ENCODE results near the gene ZBTB49. TPM values are rescaled to one million over a fixed set of nuclear protein-coding genes. Genes with fewer than 3 reads are reported as not detected.

ZBTB49 gene
- total RNA-seq, 1 experiment from 2014 or later, result 4.2 TPM

GRCh38 chr4:4271912-4272311 is 18.1 kb upstream of the ZBTB49 start:
- H3K27ac ChIP-seq (ENCODE audit: low read length), result no peak overlapping the region
- H3K27me3 ChIP-seq (ENCODE audit: control insufficient read depth, insufficient read depth, low read length), result no peaks in the 10 kb centered on the region
- no peak overlapping the region for H3K4me3 ChIP-seq (ENCODE audit: low read depth in 2 of 2, low read length in 2 of 2)
- CTCF ChIA-PET, result no interaction called here
- H3K4me1 ChIP-seq (ENCODE audit: control insufficient read depth, insufficient read depth, low read length), result no peaks in the 10 kb centered on the region
- no peak for ATAC-seq
- BruUV-seq (replicated peaks), result no TSS peak
- no peak for TF ChIP-seq CTCF (IDR thresholded peaks at IDR 0.05)
- no peak for TF ChIP-seq TCF7L2 (IDR thresholded peaks at IDR 0.05; ENCODE audit: low read depth, low read length)
- no peak for TF ChIP-seq SIN3A (IDR thresholded peaks at IDR 0.05; ENCODE audit: borderline replicate concordance, insufficient read depth, low read depth, low read length)
- no peak for TF ChIP-seq POLR2AphosphoS5 (IDR thresholded peaks at IDR 0.05; ENCODE audit: low read depth, low read length)
- no peak for TF ChIP-seq REST (IDR thresholded peaks at IDR 0.05; ENCODE audit: insufficient read depth in 1 of 2, low read depth in 2 of 2, low read length in 1 of 2)
- H3K36me3 ChIP-seq (ENCODE audit: control insufficient read depth, insufficient read depth, low read length), result peaks cover 2% of the 10 kb centered on the region
- POLR2A ChIA-PET, result no interaction called here
- in situ Hi-C loops (cut with HindIII; ENCODE audit: low pct_unique_long_range_greater_than_20kb, low sequenced_read_pairs), result no loop called here
- DNase-seq (ENCODE audit: low read depth, low spot score), result no peak
- H3K9me3 ChIP-seq (ENCODE audit: control insufficient read depth, insufficient read depth, low read depth, low read length), result no peaks in the 10 kb centered on the region
- intact Hi-C loops (cut with micrococcal nuclease; ENCODE audit: unreplicated experiment), result no loop called here

GRCh38 chr4:4274226-4274625 is 15.8 kb upstream of the ZBTB49 start:
- no peaks in the 10 kb centered on the region for H3K4me1 ChIP-seq (ENCODE audit: control insufficient read depth, insufficient read depth, low read length)
- H3K9me3 ChIP-seq (ENCODE audit: control insufficient read depth, insufficient read depth, low read depth, low read length), result no peaks in the 10 kb centered on the region
- no peak for TF ChIP-seq CTCF (IDR thresholded peaks at IDR 0.05)
- TF ChIP-seq SIN3A (IDR thresholded peaks at IDR 0.05; ENCODE audit: borderline replicate concordance, insufficient read depth, low read depth, low read length), result no peak
- TF ChIP-seq REST (IDR thresholded peaks at IDR 0.05; ENCODE audit: insufficient read depth in 1 of 2, low read depth in 2 of 2, low read length in 1 of 2), result no peak
- no peak for TF ChIP-seq POLR2AphosphoS5 (IDR thresholded peaks at IDR 0.05; ENCODE audit: low read depth, low read length)
- TF ChIP-seq TCF7L2 (IDR thresholded peaks at IDR 0.05; ENCODE audit: low read depth, low read length), result no peak
- in situ Hi-C loops (cut with HindIII; ENCODE audit: low pct_unique_long_range_greater_than_20kb, low sequenced_read_pairs) (no loop called here), intact Hi-C loops (cut with micrococcal nuclease; ENCODE audit: unreplicated experiment) (no loop called here)
- CTCF ChIA-PET, result no interaction called here
- H3K27ac ChIP-seq (ENCODE audit: low read length), result no peak overlapping the region
- H3K27me3 ChIP-seq (ENCODE audit: control insufficient read depth, insufficient read depth, low read length), result no peaks in the 10 kb centered on the region
- POLR2A ChIA-PET, result no interaction called here
- H3K4me3 ChIP-seq (ENCODE audit: low read depth in 2 of 2, low read length in 2 of 2), result no peak overlapping the region
- ATAC-seq (no peak), DNase-seq (ENCODE audit: low read depth, low spot score) (no peak)
- BruUV-seq (replicated peaks), result no TSS peak
- peaks cover 11% of the 10 kb centered on the region for H3K36me3 ChIP-seq (ENCODE audit: control insufficient read depth, insufficient read depth, low read length)
